Measurements from ENCODE around the gene THRSP.
"Not testable (repeated sequence)": the region's sequence is repeated elsewhere in the genome, so short reads cannot be mapped to it uniquely, and the experiment has no call there.

The THRSP gene, protein sequence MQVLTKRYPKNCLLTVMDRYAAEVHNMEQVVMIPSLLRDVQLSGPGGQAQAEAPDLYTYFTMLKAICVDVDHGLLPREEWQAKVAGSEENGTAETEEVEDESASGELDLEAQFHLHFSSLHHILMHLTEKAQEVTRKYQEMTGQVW
- total RNA-seq = 0 reads per million in 2 donors

- DNase-seq = no peak
These were observed at the start of gene THRSP for GRCh38 chr11:78063440-78064181. Gene THRSP (plus strand): TSS chr11:78063861. CDS start chr11:78063882, 21 bp downstream.

DNA sequence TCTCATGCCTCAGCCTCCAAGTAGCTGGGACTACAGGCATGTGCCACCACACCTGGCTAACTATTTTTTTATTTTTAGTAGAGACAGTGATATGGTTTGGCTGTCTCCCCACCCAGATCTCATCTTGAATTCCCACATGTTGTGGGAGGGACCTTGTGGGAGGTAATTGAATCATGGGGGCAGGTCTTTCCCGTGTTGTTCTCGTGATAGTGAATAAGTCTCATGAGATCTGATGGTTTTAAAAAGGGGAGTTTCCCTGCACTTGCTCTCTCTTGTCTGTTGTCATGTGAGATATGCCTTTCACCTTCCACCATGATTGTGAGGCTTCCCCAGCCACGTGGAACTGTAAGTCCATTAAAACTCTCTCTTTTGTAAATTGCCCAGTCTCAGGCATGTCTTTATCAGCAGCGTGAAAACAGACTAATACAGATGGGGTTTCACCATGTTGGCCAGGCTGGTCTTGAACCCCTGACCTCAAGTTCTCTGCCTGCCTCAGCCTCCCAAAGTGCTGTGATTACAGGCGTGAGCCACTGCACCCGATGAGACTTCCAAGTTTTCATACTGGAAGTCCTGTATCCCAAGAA is 48.6 kb upstream of the THRSP start:
- not testable (repeated sequence) for DNase-seq

- no peak for DNase-seq
These were observed 47.8 kb upstream of the THRSP start for GRCh38 chr11:78015878-78016277.

DNA sequence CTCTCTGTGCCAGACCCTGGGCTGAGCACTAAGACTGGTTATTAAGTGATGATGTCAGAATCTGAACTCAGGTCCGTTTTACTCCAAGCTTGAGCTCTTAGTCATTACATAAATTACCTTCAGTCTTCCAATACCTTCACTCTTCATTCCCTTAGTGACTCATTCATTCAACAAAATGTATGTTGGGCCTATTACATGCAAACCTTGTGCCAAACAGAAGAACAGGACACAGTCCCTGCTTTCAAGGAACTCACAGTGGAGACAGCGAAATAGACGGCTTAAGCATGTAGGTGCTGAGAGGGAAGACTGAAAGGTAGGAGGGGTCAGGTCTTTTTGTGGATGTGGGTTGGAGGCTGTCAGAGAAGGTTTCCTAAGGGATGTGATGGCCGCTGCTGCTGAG is 43.9 kb upstream of the THRSP start:
- no peak for DNase-seq

DNA sequence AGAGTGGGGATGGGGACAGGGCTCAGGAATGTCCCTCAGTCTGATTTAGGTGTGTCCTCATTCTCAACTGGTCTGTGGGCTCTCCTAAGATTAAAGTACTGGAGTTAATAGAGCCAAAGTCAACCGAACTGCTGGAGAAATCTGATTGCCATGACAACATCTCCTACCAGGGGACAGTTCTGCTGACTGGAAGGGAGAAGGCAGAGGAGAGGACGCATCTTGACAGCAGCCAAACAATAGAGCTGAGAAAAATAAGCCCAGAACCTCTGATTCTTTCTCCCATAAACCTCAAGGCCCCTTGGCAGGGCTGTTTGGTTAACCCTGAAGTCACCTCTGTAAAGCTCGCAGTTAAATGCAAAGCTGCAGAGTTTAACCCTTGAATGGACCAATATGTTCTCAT is 43.4 kb upstream of the THRSP start:
- no peak for DNase-seq

DNA sequence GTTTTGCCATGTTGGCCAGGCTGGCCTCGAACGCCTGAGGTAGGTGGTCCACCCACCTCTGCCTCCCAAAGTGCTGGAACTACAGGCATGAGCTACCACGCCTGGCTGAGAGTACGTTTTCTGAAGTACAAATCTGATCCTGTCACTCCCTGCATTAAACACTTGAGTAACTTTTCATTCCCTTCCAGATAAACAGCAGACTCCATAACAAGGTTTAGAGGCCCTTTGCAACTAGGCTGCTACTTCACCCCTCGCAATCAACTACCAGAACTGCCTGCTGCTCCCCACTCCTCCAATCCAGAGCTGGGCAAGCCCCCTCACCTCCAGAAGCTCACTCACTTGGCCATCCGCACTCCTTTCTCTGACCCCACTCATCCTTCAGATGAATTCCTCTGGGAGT is 42.0 kb upstream of the THRSP start:
- no peak for DNase-seq

DNA sequence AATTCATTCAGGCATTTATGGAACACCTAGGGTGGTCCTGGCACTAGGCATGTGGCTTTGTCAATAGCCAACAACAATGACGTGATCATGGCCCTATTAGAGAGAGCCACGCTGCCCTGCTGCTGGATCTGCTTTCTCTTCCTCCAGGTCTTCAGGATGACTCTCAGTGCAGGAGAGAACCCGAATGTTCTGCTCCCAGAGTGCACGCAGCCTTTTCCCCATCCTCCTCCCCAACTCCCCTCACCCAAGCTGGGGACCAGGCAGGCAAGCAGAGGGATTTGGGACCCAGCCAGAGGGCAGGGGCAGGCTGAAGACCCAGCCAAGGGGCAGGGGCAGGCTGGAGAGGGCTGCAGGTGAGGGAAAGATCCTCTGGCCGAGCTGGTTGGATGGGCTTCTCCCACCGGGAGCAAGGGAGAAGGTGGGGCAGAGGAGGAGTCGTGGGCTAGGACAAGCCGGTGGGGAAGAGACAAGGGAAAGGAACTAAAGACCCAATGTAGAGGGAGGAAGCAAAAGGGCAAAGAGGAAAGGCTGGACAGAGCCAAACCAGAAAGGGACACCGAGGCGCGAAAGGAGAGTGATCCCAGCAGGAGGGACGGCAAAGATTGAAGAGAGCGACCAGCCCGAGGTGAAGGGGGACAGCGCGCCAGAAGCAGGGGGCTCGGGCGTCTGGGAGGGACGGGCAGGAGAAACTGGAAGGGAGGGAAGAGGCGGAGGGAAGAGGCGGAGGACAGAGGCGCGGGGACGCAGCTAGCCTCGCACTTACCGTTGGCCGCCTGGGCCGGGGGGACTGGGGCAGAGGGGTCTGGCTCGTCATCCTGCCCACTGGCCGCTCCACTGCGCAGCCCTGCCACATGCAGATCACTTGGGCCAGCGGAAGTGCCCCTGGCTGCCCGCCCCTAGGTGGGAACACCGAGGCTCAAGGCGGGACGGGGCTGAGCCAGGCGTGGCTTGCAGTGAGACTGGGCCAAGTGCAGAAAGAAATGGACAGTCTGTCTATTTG is 41.0 kb upstream of the THRSP start, which contains the start of gene KCTD14:
KCTD14 (minus strand) TSS at position 880 of the 1,000 bp plus-strand sequence; CDS start at position 853, 27 bp downstream.
- DNase-seq = no peak

DNA sequence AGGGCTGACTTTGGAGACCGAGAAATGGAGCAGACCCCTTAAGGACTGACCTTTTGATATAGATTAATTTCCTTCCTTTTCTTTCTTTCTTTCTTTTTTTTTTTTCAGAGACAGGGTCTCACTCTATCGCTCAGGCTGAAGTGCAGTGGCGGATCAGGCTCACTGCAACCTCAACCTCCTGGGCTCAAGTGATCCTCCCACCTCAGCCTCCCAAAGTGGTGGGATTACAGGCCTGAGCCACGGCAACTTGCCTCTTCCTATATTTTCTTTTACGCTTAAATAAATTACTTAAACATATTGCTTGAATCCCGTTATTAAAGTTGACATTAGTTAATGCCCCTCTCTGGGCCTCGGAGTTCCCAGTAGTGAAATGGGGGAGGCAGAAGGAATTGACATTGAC is 40.2 kb upstream of the THRSP start:
- no peak for DNase-seq

- no peak for DNase-seq
These were observed 38.3 kb upstream of the THRSP start for GRCh38 chr11:78025378-78025777.

- no peak for DNase-seq
These were observed 35.9 kb upstream of the THRSP start for GRCh38 chr11:78027759-78028158.

DNA sequence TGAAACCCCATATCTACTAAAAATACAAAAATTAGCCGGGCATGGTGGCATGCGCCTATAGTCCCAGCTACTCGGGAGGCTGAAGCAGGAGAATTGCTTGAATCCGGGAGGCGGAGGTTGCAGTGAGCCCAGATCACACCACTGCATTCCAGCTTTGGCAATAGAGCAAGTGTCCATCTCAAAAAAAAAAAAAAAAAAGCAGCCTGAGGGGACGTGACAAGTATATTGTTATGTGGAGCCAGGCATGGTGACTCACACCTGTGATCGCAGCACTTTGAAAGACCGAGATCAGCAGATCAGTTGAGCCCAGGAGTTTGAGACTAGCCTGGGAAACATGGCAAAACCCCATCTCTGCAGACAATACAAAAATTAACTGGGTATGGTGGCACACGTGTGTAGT is 35.2 kb upstream of the THRSP start:
- not testable (repeated sequence) for DNase-seq

GRCh38 chr11:78030429-78031325 is 33.0 kb upstream of the THRSP start:
- DNase-seq = no peak

DNA sequence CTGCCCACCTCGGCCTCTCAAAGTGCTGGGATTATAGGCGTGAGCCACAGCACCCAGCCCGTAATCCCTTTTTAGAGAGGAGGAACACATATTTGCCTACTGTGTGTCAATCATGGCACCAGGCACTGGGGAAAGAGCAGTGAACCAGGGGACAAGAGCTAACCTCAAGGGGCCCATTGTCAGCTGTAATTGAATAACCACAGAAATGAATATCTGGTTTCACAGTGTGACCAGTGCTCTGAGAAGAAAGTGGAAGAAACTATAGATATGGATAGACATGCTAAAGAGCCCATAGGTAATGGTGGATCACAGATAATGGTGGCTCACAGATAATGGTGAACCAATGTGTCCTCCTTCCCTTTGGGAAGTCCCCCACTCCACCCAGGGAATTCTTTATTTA is 32.0 kb upstream of the THRSP start:
- DNase-seq = no peak

GRCh38 chr11:78032090-78032489 is 31.6 kb upstream of the THRSP start:
- no peak for DNase-seq

DNA sequence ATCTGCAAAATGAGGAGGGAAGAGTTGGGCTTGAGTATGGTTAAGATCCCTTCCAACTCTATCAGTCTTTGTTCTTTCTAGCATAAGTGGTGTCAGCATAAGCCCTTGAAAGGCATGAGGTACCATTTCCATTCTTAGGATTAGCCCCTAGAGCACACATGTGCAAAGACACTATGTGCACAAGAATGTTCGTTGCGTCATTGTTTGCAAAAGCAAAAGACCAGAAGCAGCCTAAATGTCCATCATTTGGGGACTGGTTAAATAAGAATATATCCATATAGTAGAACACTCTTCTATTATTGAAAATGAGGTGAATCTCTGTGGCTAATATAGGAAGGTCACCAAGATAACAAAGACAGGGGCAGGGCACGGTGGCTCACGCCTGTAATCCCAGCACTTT is 30.6 kb upstream of the THRSP start:
- DNase-seq = no peak

DNA sequence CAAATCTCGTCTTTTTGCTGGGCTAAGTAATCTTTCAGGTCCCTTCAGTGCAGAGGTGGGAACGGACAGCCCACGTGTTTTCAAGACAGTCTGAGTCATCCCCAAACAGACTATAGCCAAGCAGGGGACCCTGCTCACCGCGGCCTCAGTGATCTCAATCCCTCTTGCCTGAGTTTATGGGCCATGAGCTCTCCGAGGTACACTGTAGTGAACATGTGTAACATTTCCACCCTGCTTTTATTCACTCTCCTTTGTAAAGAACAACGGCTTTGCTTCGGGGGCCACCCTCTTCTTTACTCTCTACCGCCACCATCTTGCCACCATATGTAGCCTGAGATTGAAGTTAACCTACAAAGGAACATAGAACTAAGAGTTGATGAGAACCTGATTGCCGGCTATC is 29.0 kb upstream of the THRSP start:
- no peak for DNase-seq

- DNase-seq = no peak
These were observed 27.3 kb upstream of the THRSP start for GRCh38 chr11:78036313-78036712.

- no peak for DNase-seq
These were observed 26.6 kb upstream of the THRSP start for GRCh38 chr11:78037056-78037455.

- DNase-seq = no peak
These were observed 25.6 kb upstream of the THRSP start for GRCh38 chr11:78037825-78038620.

DNA sequence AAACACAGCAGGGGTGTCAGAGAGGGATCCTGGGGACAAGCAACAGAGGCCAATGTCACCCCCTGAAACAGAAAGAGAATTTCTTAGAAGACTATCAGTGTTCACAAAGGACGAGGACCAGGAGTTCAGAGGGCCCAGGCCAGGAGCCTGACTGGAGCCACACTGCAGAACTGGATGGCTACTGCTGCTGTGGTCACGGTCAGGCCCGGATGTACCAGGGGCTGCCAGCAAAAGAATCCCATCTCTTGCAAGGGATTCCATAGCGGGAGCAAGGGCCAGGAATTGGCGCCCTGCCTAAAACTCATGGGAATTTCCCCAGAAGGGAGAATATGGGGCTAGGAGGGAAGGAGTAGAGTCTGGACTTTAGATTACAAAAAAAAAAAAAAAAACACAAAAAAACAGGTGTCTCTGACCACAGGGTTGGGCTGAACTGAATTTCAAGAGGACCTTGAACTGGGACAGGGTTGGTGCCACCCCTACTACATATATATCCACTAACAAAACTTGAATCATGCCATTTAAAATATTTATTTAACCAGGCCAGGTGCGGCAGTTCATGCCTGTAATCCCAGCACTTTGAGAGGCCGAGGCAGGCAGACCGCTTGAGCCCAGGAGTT is 24.9 kb upstream of the THRSP start:
- no peak for DNase-seq

Measured in T-helper 9 cell (primary cell).